HG02981 (cell line): Measurements from ENCODE around the gene SIPA1L3.
A peak's percentile ranks its signal among the peaks of the same experiment; 100 is the strongest.

Source experiments
- ATAC-seq: cut with Tn5 transposase; IDR thresholded peaks from one replicate; pipeline ENCODE4 v1.9.1; 2021; ENCODE audit warnings: mild to moderate bottlenecking, moderate library complexity; ENCODE audit not compliant: unreplicated experiment

SIPA1L3 gene

GRCh38 chr19:38035515-38036495, 128.8 kb downstream of the SIPA1L3 start:
- no peak for ATAC-seq

GRCh38 chr19:38036707-38037611, 130.0 kb downstream of the SIPA1L3 start:
- no peak for ATAC-seq

GRCh38 chr19:38039966-38040365, 133.0 kb downstream of the SIPA1L3 start:
- no peak for ATAC-seq

- no peak for ATAC-seq
These were observed 135.1 kb downstream of the SIPA1L3 start for GRCh38 chr19:38042132-38042531.

- no peak for ATAC-seq
These were observed 136.7 kb downstream of the SIPA1L3 start for GRCh38 chr19:38043649-38044144.

GRCh38 chr19:38044267-38045111, 137.5 kb downstream of the SIPA1L3 start:
- ATAC-seq = no peak

GRCh38 chr19:38045554-38046253, 138.7 kb downstream of the SIPA1L3 start:
- no peak for ATAC-seq

GRCh38 chr19:38046254-38047048, 139.4 kb downstream of the SIPA1L3 start:
- ATAC-seq = peak; percentile 37

GRCh38 chr19:38047049-38047438, 140.0 kb downstream of the SIPA1L3 start:
- ATAC-seq = no peak

GRCh38 chr19:38047641-38048040, 140.6 kb downstream of the SIPA1L3 start:
- no peak for ATAC-seq

- ATAC-seq = peak; percentile 46
These were observed 142.2 kb downstream of the SIPA1L3 start for GRCh38 chr19:38049105-38049649.

- ATAC-seq = no peak
These were observed 148.0 kb downstream of the SIPA1L3 start for GRCh38 chr19:38055010-38055409.

GRCh38 chr19:38055655-38056521, 148.9 kb downstream of the SIPA1L3 start:
- ATAC-seq = no peak

- ATAC-seq = no peak
These were observed 149.6 kb downstream of the SIPA1L3 start for GRCh38 chr19:38056646-38057045.

GRCh38 chr19:38057959-38058690, 151.1 kb downstream of the SIPA1L3 start:
- ATAC-seq = no peak

- ATAC-seq = no peak
These were observed 152.9 kb downstream of the SIPA1L3 start for GRCh38 chr19:38059897-38060296.

- no peak for ATAC-seq
These were observed 153.3 kb downstream of the SIPA1L3 start for GRCh38 chr19:38060331-38060730.
